LHCN-M2 (cell line): ENCODE results near the gene DCDC2C. TPM values are rescaled to one million over a fixed set of nuclear protein-coding genes. Genes with fewer than 3 reads are reported as not detected.
A peak's percentile ranks its signal among the peaks of the same experiment; 100 is the strongest.

ENCODE experiments used
- DNase-seq: peaks from one replicate; pipeline ENCODE4 v3.0.0-alpha.2; 2012; ENCODE audit warnings: low read depth
- total RNA-seq: library from RNA; depleted of rRNA; stranded (reverse); fragments of >200 nt; gene quantifications from 2 replicates; pipeline ENCODE4 v1.2.3, GENCODE V29; 2014

The DCDC2C gene
- total RNA-seq, 1 experiment from 2014 or later: not detected

DNA sequence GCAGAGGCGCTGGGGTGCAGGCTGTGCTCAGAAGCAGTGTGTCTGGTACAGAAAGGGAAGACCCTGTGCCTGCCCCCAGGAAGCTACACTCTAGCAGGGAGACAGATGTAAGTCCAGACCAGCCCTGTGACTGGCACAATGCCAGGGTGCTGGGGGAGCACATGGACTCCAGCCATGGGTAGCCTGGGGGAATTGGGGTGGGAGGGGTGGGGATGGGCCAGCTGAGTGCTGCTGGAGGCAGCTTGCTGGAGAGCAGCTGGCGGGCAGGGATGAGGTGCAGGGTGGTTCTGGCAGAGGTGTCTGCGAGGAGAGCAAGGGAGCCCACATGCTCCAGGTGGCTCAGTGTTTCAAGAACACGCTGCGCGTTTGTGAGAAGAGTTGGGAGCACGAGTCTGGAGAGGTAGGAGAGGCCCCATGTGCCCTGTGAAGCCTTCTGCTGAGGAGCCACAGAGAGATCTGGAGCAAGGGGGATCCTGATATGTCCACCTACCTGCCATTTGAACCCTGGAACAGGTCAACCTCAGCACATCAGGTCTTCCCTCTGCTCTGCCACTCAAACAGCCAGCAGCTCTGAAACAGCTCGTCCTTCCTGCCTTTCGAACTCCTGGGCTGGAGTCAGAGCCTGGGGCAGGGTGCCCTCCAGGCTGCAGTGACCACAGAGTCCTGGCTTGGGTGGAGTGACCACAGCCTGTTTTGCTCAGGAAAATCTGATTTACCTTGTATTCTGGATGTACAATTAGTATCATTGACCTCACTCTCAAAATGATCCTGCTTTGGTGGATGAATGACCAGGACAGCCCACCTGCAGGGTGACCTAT is 30.3 kb upstream of the DCDC2C start:
- no peak for DNase-seq

- DNase-seq: no peak
Measured at GRCh38 chr2:3674066-3674845, 29.1 kb upstream of the DCDC2C start.

GRCh38 chr2:3675687-3676086 is 27.7 kb upstream of the DCDC2C start:
- DNase-seq: no peak

DNA sequence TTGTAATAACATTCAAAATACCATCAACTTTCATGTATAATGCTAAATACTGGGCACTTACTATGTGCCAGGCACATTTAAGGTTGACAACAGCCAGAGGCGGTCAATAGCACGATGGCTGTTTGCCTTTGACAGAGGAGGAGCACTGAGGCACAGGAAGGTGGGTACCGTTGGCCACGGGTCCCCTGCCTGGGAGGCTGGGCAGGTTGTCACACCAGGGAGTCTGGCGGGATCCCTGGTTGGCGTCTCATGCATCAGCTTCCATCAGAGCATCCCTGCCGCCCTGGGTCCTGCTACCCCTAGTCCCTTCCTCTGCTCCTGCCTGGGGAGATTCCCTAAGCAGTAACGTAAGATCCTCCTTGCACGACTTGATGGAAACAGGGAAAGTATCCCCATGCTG is 25.9 kb upstream of the DCDC2C start:
- DNase-seq: no peak

DNA sequence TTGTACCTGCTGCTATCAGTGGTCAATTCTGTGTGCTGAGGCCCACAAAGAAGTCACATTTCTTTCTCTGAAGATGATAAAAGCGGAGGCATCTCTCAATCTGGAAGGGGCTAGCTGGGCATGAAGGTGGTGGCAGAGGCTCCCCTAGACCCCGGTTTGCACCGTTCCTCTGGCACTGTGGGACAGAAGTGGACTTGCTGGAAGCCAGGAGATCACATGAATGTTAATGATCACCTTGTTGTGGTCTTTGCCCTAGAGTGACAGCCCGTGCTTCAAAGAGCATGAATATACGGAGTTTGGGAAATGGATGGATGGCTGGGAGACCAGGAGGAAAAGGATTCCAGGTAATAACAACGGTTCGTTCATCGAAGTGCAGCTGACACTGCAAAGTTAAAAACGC is 25.2 kb upstream of the DCDC2C start:
- no peak for DNase-seq

DNA sequence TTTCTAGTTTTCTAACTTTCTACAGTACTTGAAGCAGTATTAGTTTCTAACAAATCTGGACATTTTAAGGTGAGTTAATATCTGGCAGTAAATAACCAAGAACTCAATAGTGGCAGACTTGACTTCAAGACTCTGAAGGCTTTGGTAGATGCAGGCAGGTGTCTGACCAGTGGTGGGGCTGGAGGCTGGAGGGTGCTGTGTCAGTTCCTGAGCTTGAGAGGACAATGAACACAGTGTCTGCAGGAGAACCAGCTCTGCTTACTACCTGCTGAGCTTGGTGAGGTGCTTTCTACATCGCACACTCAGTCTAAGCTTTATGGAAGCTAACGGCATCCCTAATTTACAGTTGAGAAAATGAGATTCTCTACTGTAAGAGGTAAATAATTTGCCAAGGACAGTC is 24.2 kb upstream of the DCDC2C start:
- no peak for DNase-seq

DNA sequence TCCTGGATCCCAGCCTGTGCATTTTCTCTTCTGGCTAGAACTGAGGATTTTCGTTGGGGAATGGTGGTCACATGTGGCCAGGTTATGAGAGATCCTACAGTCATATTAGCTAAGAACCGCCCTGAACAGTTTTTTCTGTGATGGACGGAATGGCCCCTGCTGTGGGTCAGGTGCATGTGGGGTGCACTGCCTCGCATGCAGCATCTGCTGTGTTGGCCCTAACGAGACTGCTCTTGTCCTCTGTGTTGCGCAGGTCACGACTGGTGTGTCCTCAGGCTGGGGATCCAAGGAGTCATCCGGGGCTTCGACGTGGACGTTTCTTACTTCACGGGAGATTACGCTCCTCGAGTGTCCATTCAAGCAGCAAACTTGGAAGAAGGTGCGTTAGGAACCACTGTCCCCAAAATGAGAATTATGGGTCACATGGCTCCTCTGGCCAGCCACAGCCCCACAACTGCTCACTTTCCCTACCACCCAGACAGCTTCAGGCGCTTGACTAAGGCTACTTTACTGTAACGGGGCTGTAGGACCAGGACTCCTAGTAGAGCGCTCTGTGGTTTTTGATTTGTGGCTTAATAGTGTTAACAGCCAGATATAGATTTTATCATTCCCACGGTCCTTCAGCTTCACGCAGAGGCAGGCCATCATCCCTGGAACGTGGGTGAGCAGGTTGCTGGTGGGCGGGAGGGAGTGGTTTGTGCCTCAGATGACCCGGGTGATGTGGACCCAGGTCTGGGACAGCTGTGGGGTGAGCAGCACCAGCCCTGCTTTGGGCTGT is 23.6 kb upstream of the DCDC2C start:
- no peak for DNase-seq

DNA sequence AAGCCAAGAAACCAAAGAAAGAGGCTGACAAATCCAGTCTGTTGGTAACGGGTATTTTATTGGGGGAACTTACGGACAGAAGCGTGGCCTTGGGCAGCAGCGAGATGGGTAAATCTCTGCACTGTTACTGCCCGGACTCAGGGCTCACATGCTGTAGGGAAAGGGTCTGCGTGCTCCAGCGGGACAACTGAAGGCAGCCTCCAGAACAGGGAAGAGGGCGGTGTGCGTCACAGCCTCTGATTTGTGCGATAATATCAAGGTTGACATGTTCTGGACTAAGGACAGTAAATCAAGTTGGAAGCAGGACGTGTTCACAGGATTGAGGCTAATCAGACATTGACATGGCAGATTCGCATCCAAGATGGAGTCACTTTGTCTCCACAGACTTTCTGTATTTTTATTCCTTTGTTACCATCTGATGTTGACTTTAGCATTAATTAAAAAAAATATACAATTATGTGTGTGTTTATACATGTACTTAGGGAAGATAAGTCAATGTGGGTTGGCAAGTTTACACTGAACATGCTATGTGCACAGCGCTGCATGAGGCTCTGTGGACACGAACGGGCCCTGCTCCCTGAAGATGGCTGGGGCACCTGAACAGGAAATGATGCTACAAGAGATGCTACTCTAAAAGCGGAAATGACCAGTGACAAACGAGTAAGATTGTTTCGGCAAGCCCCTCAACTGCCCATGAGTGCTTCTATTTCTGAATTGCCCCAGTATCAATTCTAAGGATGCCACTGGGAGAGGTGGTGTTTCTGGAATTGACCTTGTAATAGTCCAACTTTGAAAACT is 22.6 kb upstream of the DCDC2C start:
- DNase-seq: no peak

GRCh38 chr2:3681625-3682024 is 21.8 kb upstream of the DCDC2C start:
- no peak for DNase-seq

GRCh38 chr2:3682811-3683210 is 20.6 kb upstream of the DCDC2C start:
- no peak for DNase-seq

GRCh38 chr2:3683748-3684454 is 19.5 kb upstream of the DCDC2C start:
- DNase-seq: peak; percentile 7

DNA sequence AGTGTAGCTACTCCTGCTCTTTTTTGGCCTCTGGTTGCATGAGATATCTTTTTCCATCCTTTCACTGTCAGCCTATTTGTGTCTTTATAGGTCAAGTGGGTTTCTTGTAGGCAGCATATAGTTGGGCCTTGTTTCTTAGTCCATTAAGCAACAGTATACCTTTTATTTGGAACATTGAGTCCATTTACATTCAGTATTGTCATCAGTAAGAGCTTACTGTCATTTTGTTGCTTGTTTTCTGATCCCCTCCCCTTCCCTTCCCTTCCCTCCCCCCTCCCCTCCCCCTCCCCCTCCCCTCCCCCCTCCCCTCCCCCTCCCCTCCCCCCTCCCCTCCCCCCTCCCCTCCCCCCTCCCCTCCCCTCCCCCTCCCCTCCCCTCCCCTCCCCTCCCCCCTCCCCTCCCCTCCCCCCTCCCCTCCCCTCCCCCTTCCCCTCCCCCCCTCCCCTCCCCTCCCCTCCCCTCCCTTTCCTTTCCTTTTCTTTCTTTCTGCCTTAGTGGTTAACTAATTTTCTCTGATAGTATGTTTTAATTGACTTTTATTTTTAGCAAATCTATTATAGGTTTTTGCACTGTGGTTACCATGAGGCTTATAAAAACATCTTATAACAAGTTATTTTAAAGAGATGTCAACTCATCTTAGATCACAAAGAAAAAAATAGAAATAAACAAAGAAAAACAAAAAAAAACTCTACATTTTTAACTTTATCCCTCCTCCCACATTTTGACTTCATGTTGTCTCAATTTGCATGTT is 13.2 kb upstream of the DCDC2C start:
- no peak for DNase-seq

GRCh38 chr2:3692375-3692774 is 11.0 kb upstream of the DCDC2C start:
- DNase-seq: no peak

DNA sequence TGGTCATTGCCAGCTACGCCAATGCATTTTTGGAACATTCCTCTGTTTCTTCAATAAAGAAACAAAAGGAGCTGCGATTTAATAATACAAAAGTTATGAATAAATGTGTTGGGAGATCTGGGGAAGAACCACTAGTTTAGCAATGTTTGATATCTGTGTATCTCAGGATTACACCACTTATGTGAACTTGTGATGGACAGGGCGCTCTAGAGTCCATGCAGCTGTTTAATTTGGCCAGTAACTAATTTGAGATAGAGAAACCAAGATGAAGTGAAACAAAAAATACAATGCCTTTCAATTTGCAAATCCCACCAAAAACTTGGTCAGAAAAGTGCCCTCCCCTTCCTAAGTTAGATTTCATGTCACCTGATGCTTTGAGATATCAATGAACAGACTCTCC is 6.8 kb upstream of the DCDC2C start:
- DNase-seq: no peak

GRCh38 chr2:3701071-3701470 is 2.3 kb upstream of the DCDC2C start:
- DNase-seq: no peak

DNA sequence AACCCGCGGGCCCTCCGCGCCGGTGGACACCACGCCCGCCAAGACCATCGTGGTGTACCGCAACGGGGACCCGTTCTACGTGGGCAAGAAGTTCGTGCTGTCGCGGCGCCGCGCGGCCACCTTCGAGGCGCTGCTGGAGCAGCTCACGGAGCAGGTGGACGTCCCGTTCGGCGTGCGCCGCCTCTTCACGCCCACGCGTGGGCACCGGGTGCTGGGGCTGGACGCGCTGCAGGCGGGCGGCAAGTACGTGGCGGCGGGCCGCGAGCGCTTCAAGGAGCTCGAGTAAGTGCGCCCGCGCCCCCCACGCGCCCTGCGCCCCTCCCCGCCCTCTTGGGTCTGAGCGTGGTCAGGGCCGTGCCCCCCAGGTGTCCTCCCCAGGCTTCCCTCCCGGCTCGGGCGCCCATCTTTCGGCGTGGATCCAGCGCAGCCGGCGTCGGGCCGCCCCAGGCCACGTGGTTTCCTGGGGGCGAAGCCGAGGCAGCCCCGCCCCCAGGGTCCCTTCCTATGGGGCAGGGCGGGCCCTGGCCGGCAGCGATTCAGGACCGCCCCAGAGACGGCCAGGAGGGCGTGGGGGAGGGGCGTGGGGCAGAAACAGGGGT is 481 bp downstream of the DCDC2C start:
- DNase-seq: no peak

DNA sequence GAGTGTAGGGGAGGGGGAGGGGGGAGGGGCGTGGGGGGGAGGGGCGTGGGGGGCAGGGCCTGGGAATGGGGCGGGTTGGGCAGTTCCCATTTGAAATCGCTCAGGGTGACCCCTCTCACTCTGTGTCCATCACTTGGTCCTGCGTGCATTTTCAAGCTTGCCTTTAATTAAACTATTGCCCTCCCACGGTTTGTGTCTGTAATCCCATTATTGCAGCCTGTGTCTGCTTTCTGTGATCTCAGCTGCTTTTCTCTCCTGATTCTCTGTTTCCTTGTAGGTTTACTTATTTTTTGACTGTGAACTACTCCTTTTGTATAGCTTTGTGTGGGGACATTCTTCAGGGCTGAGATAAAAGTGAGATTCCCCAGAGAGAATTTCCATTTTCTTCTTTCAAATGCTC is 1.3 kb downstream of the DCDC2C start:
- DNase-seq: no peak

GRCh38 chr2:3705782-3706181 is 2.4 kb downstream of the DCDC2C start:
- no peak for DNase-seq

DNA sequence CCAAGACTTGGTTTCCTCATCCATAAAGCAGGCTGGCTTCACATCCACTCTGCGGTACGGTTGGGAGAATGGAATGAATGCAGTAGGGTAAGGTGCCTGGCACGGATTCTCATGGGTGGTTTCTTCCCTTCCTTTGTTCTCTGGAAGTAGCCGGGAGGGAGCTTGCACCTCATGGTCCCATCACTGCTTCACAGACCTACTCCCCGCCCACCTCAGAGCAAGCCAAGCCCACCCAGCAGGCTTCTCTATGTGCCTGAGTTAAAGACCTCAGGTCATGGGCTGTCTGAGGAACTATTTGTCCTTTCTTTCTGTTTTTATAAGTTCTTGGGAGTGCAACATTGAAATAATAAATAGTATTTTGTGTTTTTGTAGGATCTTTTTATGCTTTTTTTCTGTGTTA is 3.5 kb downstream of the DCDC2C start:
- no peak for DNase-seq

DNA sequence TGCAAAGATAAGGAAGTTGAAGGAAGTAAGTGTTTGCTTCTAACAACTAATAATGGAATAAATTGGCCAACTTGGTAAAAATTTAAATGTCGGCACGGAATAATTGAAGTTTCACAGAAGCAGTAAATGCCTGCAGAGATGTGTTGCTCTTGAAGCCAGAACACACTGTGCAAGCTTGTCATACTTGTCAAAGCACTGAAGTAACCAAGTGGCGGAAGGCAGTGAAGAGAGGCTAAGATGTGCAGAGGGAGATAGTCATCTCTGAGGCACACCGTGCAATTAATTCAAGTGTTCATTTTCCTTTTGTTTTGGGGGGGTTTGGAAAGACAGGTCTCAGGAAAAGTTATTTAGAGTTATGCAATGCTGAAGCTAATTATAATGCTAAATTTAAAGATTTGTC is 5.2 kb downstream of the DCDC2C start:
- no peak for DNase-seq
